Nephron (organoid): Measurements from ENCODE around the gene LYSMD1.
"Not testable (repeated sequence)": the region's sequence is repeated elsewhere in the genome, so short reads cannot be mapped to it uniquely, and the experiment has no call there.

Experiments
- H3K27ac Mint-ChIP-seq, 3 experiments: 2 replicates each; pipeline ENCODE4 v1.8.0; 2020; ENCODE audit warnings: mixed read lengths in 3 of 3, mild to moderate bottlenecking in 2 of 3, moderate library complexity in 1 of 3
- H3K27me3 Mint-ChIP-seq: 2 replicates; pipeline ENCODE4 v1.8.0; 2021; ENCODE audit warnings: low read depth, mild to moderate bottlenecking, moderate library complexity, mixed read lengths
- H3K36me3 Mint-ChIP-seq: 2 replicates; pipeline ENCODE4 v1.8.0; 2020; ENCODE audit warnings: low read depth, mixed read lengths
- H3K4me1 Mint-ChIP-seq: 2 replicates; pipeline ENCODE4 v1.8.0; 2020; ENCODE audit warnings: mixed read lengths
- H3K4me3 Mint-ChIP-seq, 3 experiments: 2 replicates each; pipeline ENCODE4 v1.8.0; 2020; ENCODE audit warnings: mild to moderate bottlenecking in 3 of 3, mixed read lengths in 3 of 3, moderate library complexity in 2 of 3
- H3K9me3 Mint-ChIP-seq: 2 replicates; pipeline ENCODE4 v1.8.0; 2020; ENCODE audit warnings: mixed read lengths
- TF ChIP-seq, protein P1 (sequence below), 3 experiments: fragments of 200-600 bp; sonication (generic); IDR thresholded peaks; one replicate each; pipeline ENCODE4 v1.5.0; 2021; ENCODE audit warnings: antibody characterized with exemption in 3 of 3; ENCODE audit not compliant: unreplicated experiment in 3 of 3

LYSMD1 gene

DNA sequence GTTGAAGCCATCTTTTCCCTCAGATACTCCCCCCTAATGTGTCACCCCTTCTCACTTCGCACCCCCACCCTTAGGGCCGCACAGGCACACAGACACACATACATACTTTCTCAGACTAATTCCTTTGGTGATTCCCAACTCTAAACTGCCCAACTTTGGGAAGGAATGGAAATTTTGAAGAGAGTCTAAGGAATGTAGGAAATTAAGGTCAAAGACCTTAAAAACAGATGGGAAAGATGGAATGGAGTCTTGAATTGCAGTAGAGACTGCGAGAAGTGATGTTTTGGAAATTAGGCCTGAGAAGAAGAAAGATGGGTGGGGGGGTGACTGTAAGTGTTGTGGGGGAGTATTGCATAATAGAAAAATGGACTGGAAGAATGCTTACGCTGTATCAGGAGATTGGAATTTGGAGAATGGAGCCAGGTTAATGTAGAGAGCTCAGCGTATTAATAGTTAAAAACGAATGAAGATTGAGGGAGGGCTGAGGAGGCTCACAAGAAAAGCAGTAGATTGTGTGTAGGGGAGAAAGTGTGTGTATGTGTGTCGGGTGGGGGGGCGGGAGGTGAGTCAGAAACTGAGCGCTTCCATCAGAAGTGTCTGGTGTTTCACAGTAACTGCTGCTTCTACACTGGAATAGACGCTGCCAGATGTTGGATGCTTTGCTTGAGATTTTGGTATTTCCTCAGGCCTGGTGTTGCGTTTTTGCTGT, 34.3 kb upstream of the LYSMD1 start:
- H3K4me1 Mint-ChIP-seq = peaks cover 40% of the 10 kb centered on the region
- peaks cover 17% of the 10 kb centered on the region for H3K36me3 Mint-ChIP-seq
- no peaks in the 10 kb centered on the region for H3K9me3 Mint-ChIP-seq
- H3K4me3 Mint-ChIP-seq = peak overlapping the region; percentile 98 to 99 (median 98)
- H3K27ac Mint-ChIP-seq = peak overlapping the region; percentile 97 to 100 (median 99)
- TF ChIP-seq, protein P1, sequence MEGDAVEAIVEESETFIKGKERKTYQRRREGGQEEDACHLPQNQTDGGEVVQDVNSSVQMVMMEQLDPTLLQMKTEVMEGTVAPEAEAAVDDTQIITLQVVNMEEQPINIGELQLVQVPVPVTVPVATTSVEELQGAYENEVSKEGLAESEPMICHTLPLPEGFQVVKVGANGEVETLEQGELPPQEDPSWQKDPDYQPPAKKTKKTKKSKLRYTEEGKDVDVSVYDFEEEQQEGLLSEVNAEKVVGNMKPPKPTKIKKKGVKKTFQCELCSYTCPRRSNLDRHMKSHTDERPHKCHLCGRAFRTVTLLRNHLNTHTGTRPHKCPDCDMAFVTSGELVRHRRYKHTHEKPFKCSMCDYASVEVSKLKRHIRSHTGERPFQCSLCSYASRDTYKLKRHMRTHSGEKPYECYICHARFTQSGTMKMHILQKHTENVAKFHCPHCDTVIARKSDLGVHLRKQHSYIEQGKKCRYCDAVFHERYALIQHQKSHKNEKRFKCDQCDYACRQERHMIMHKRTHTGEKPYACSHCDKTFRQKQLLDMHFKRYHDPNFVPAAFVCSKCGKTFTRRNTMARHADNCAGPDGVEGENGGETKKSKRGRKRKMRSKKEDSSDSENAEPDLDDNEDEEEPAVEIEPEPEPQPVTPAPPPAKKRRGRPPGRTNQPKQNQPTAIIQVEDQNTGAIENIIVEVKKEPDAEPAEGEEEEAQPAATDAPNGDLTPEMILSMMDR (IDR thresholded peaks at IDR 0.05; ENCODE audit: unreplicated experiment in 3 of 3) = no peak
- peaks cover 3% of the 10 kb centered on the region for H3K27me3 Mint-ChIP-seq

DNA sequence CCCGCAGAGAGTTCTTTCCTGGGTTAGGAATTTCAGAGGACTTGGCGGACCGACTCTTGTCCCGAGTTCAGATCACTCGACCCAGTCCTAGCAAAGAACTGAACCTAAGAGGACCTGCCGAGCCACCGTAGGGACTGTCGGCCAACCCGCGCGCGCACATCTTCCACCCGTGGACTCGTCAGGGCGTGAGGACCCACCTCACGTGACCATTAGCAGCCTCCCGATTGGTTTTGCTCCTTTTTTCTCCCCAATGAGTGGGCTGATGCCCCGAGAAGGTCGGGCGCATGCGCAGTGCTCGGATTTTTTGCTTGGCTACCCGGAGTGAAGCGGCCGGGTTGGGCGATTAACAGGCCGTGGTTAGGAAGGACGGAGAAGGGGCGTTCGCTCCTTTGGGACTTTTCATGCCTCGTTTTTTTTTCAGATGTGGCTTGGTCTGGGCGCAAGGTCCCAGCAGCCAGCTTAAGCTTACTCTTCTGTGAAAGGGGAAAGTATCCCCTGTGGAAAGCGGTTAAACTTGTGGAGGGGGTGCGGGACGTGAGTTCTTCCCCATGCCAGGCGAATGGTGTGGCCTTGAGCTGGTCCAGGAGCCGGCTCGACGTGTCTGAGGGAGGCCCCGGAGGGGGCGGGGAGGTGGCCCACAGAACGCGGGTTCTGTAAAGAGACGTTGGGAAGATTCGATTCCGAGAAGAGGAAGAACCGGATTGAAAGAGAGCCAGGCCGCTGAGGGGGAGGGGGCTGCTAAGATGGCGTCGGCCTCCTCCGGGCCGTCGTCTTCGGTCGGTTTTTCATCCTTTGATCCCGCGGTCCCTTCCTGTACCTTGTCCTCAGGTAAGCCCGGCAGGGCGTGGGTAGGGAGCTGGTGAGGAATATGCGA, 32.8 kb upstream of the LYSMD1 start, which contains the start of gene PIP5K1A:
Gene PIP5K1A (plus strand): TSS at position 299 of the 874 bp plus-strand sequence. CDS start 445 bp downstream, at position 744.
- TF ChIP-seq, protein P1 (IDR thresholded peaks at IDR 0.05; ENCODE audit: unreplicated experiment in 3 of 3) = no peak
- Mint-ChIP-seq H3K9me3 (no peaks in the 10 kb centered on the region), H3K27me3 (peaks cover 3% of the 10 kb centered on the region), H3K27ac (peak within 1 kb of the TSS; percentile 97 to 100 (median 99)), H3K4me1 (peaks cover 32% of the 10 kb centered on the region), H3K36me3 (peaks cover 11% of the 10 kb centered on the region), H3K4me3 (peak within 1 kb of the TSS; percentile 98 to 99 (median 98))

DNA sequence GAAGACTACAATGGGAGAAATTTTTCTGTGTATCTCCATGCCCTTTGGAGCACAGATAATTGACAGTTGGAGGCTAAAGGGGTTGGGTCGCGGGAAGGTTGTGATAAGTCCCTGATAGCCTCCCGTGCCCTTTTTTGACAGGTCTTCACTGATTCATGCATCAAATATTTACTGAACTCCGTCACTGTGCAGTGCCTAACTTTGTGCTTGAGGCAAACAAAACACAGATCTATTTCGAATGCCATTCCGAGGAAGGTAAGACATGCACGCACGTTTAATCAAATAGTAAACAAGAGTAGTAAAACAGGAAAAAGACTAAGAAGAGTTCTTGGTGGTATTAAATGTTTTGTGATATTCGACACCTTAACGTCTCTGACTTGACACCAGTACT, 32.2 kb upstream of the LYSMD1 start:
- Mint-ChIP-seq H3K27me3 (peaks cover 5% of the 10 kb centered on the region), H3K36me3 (peaks cover 9% of the 10 kb centered on the region), H3K27ac (peak overlapping the region; percentile 97 to 100 (median 99)), H3K4me3 (peak overlapping the region; percentile 98 to 99 (median 98)), H3K4me1 (peaks cover 32% of the 10 kb centered on the region), H3K9me3 (no peaks in the 10 kb centered on the region)
- TF ChIP-seq, protein P1 (IDR thresholded peaks at IDR 0.05; ENCODE audit: unreplicated experiment in 3 of 3) = no peak

DNA sequence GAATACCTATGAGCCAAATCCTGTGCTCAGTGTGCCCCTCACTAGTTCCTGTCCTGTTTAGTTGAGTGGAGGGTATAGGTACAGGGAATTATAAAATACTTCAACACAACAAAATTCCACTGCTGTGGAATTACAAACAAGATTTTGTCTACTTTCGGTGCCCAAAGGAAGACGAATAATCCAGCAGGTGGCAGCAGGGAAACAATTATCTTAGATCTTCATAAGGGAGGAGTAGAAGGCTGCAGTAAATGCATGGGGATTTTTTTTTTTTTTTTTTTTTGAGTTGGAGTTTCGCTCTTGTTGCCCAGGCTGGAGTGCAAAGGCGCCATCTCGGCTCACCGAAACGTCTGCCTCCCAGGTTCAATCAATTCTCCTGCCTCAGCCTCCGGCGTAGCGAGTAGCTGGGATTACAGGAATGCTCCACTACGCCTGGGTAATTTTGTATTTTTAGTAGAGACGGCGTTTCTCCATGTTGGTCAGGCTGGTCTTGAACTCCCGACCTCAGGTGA, 30.6 kb upstream of the LYSMD1 start:
- TF ChIP-seq, protein P1 (IDR thresholded peaks at IDR 0.05; ENCODE audit: unreplicated experiment in 3 of 3) = peak; percentile 35 to 51 (median 48)
- Mint-ChIP-seq H3K27me3 (peaks cover 11% of the 10 kb centered on the region), H3K4me3 (peak overlapping the region; percentile 53 to 76 (median 63)), H3K27ac (peak overlapping the region; percentile 66 to 73 (median 71)), H3K9me3 (no peaks in the 10 kb centered on the region), H3K36me3 (no peaks in the 10 kb centered on the region), H3K4me1 (peaks cover 32% of the 10 kb centered on the region)

DNA sequence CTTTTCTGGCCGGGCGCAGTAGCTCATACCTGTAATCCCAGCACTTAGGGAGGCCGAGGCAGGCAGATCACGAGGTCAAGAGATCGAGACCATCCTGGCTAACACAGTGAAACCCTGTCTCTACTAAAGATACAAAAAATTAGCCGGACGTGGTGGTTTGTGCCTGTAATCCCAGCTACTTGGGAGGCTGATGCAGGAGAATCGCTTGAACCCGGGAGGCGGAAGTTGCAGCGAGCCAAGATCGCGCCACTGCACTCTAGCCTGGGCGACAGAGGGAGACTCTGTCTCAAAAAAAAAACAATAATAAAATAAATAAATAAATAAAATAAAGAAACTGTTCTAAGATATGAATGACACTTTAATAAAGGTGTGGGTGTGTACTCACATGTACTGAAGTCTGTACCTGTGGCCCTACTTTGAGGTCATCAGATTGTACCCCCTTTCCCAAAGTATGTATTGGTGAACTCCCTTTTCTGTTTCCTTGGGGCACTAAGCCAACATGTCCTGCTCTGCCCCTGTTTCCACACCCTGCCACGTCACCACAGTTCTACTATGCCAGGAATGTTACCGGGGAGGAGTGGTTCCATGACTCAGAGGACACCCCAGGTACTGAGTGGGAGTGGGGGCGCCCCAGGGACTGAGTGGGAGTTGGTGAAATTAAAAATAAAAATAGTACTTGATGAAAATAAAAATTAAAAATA, 29.3 kb upstream of the LYSMD1 start:
- H3K36me3 Mint-ChIP-seq, H3K4me3 Mint-ChIP-seq, H3K9me3 Mint-ChIP-seq, H3K27ac Mint-ChIP-seq: not testable (repeated sequence)
- H3K27me3 Mint-ChIP-seq = peaks cover 11% of the 10 kb centered on the region
- H3K4me1 Mint-ChIP-seq = peaks cover 27% of the 10 kb centered on the region
